A673 (cell line): Measurements from ENCODE around the gene ATG10.

Experiments used
- CTCF ChIP-seq: fragments of 300-800, 200-600 bp; sonication (generic); conservative IDR thresholded peaks from 2 replicates; pipeline ENCODE4 v1.5.1; 2017; ENCODE audit warnings: low read depth, mild to moderate bottlenecking, antibody characterized with exemption, low read length, moderate library complexity, mixed read lengths
- EZH2 ChIP-seq: fragments of 200-600 bp; sonication (generic); IDR thresholded peaks from 2 replicates; pipeline ENCODE4 v1.6.1; 2017; ENCODE audit warnings: borderline replicate concordance, low read depth, mild to moderate bottlenecking, mixed read lengths, antibody characterized with exemption, low read length; ENCODE audit not compliant: poor library complexity, severe bottlenecking

DNA sequence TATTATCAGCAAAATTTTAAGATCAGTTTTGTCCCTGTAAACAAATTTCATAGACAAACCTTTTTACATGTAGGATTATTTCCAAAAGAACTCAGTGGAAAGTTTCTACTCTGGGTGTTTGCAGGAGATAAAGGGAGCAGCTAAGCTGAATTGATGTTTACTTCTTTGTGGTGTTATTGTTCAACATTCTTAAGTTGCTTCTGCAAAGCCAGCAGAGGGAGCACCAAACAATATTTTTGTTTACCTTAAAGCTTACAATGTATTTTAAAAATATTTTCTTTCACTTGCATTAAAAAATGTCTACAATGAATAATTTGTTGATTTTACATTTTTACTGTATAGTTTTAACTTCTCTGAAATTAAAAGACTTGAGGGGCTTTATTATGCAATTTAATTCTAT is 135.4 kb downstream of the ATG10 start:
- TF ChIP-seq CTCF: peak; percentile 62
- TF ChIP-seq EZH2: no peak
